ENCODE measurements around the gene CHD9.
"Not testable (repeated sequence)": the region's sequence is repeated elsewhere in the genome, so short reads cannot be mapped to it uniquely, and the experiment has no call there.

CHD9 gene

DNA sequence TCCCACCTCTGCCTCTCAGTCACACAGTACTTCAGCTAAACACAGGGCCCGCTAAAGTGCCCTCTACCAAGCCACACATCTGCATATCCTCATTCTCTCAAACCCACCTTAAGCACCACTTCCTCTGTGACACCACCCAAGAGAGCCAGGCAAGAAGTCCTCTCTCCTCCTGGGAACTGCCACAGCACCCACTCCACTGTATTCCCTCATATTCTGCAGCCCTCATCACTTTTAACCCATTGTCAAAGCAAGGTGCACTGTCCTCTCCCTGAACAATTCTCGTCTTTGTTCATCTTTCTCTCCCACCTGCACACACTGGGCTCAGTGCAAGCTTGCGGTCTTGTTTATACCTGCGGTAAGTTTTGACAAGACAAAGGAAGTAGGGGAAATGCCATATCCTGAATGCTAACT is 13.6 kb downstream of the CHD9 start:
- H3K4me3 ChIP-seq (ENCODE audit: low read depth, low read length), result no peak overlapping the region
- TF ChIP-seq, protein P1, sequence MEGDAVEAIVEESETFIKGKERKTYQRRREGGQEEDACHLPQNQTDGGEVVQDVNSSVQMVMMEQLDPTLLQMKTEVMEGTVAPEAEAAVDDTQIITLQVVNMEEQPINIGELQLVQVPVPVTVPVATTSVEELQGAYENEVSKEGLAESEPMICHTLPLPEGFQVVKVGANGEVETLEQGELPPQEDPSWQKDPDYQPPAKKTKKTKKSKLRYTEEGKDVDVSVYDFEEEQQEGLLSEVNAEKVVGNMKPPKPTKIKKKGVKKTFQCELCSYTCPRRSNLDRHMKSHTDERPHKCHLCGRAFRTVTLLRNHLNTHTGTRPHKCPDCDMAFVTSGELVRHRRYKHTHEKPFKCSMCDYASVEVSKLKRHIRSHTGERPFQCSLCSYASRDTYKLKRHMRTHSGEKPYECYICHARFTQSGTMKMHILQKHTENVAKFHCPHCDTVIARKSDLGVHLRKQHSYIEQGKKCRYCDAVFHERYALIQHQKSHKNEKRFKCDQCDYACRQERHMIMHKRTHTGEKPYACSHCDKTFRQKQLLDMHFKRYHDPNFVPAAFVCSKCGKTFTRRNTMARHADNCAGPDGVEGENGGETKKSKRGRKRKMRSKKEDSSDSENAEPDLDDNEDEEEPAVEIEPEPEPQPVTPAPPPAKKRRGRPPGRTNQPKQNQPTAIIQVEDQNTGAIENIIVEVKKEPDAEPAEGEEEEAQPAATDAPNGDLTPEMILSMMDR (IDR thresholded peaks at IDR 0.05; ENCODE audit: borderline replicate concordance, insufficient read depth, low read depth, low read length), result no peak

GRCh38 chr16:53069772-53070171 is 15.0 kb downstream of the CHD9 start:
- TF ChIP-seq, protein P1 (IDR thresholded peaks at IDR 0.05; ENCODE audit: borderline replicate concordance, insufficient read depth, low read depth, low read length), result no peak
- no peak overlapping the region for H3K4me3 ChIP-seq (ENCODE audit: low read depth, low read length)

DNA sequence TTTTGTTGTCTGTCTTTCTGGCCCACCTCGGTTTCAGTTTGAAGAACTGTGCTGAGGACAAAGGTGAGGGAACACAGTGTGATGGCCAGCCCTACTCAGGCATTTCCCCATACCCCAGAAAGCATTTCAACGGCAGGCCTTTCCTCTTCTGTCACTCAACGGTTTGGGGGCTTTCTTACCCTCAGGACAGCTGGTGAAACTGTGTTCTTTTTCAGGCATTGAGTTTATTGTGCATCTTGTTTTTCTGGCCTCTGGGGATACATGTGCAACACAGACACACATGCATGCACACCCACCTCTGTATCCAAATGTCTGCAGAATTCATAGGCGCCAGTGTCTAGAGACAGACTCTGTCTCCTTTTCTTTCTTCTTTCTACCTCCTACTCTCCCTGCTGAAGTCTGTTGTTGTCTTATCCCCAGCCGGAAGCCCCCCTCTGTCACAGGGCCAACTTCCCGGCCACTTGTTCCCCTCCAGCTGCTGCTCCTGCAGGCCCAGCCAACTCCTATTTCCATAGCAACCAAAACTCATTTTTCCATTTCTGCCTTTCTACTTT is 17.0 kb downstream of the CHD9 start:
- no peak overlapping the region for H3K4me3 ChIP-seq (ENCODE audit: low read depth, low read length)
- TF ChIP-seq, protein P1 (IDR thresholded peaks at IDR 0.05; ENCODE audit: borderline replicate concordance, insufficient read depth, low read depth, low read length), result no peak

DNA sequence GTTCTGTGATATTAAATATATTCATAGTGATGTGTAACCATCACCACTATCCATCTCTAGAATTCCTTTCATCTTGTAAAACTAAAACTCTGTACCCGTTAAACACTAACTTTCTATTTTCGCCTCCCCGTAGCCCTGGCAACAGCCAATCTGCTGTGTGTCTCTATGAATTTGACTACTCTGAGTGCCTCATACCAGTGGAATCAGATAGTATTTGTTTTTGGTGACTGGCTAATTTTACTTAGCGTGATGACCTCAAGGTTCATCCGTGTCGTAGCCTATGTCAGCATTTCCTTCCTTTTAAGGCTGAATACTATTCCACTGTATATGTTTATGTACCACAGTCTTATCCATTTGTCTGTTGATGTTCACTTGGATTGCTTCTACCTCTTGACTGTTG is 18.2 kb downstream of the CHD9 start:
- TF ChIP-seq, protein P1 (IDR thresholded peaks at IDR 0.05; ENCODE audit: borderline replicate concordance, insufficient read depth, low read depth, low read length), result no peak
- H3K4me3 ChIP-seq (ENCODE audit: low read depth, low read length), result no peak overlapping the region

DNA sequence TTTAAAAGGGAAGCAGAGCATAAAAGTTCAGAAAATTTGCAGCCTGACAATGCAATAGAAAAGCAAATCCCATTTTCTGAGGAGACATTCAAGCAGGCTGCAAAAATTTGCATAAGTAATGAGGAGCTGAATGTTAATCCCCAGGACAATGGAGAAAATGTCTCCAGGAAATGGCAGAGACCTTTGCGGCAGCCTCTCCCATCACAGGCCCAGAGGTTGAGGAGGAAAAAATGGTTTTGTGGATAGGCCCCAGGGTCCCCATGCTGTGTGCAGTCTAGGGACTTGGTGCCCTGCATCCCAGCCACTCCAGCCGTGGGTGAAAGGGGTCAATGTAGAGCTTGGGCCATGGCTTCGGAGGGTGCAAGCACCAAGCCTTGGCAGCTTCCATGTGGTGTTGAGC is 19.5 kb downstream of the CHD9 start:
- H3K4me3 ChIP-seq (ENCODE audit: low read depth, low read length), result not testable (repeated sequence)

DNA sequence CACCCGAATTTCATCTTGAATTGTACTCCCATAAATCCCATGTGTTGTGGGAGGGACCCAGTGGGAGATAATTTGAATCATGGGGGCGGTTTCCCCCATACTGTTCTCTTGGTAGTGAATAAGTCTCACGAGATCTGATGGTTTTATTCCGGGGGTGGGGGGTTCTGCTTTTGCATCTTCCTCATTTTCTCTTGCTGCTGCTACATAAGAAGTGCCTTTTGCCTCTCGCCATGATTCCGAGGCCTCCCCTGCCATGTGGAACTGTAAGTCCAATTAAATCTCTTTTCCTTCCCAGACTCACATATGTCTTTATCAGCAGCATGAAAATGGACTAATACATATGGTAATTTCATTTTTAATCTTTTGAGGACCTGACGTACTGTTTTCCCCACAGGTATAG is 20.7 kb downstream of the CHD9 start:
- H3K4me3 ChIP-seq (ENCODE audit: low read depth, low read length), result not testable (repeated sequence)

DNA sequence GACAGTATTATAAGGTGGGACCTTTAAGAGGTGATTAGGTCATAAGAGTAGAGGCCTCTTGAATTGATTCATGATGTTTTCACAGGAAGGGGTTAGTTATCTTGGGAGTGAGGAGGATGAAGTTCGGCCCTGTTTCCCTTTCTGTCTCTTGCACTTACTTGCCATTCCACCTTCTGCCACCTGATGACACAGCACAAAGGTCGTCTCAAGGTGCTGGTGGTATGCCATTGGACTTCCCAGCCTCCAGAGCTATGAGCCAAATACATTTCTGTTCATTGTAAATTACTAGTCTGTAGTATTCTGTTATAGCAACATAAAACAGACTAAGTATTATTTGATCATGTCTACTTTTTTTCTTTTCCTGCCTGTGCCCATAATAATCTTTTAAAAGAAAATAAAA is 23.5 kb downstream of the CHD9 start:
- no peak overlapping the region for H3K4me3 ChIP-seq (ENCODE audit: low read depth, low read length)
- TF ChIP-seq, protein P1 (IDR thresholded peaks at IDR 0.05; ENCODE audit: borderline replicate concordance, insufficient read depth, low read depth, low read length), result no peak

- H3K4me3 ChIP-seq (ENCODE audit: low read depth, low read length), result no peak overlapping the region
- TF ChIP-seq, protein P1 (IDR thresholded peaks at IDR 0.05; ENCODE audit: borderline replicate concordance, insufficient read depth, low read depth, low read length), result no peak
Observed at GRCh38 chr16:53078765-53079485, 24.1 kb downstream of the CHD9 start.
